Astrocyte (in vitro differentiated cells and primary cell): ENCODE measurements around the gene PEMT. TPM values are rescaled to one million over a fixed set of nuclear protein-coding genes. Genes with fewer than 3 reads are reported as not detected.

Experiments
- DNase-seq: peaks from one replicate; pipeline ENCODE4 v3.0.0-alpha.2; 2010; ENCODE audit warnings: low read depth
- FAIRE-seq: peaks from 2 replicates; lab custom pipeline; 2011; peaks lifted over from hg19 to GRCh38; lab: Jason Lieb, UNC
- H2AFZ ChIP-seq: 2 replicates; pipeline ENCODE4 v1.6.0; 2012; ENCODE audit warnings: low read depth, low read length, inconsistent platforms
- H3K27ac ChIP-seq: 2 replicates; pipeline ENCODE4 v1.5.1; 2011; ENCODE audit warnings: low read depth, low read length, inconsistent platforms
- H3K27me3 ChIP-seq: 2 replicates; pipeline ENCODE4 v1.6.0; 2011; ENCODE audit warnings: low read length, inconsistent platforms; ENCODE audit not compliant: insufficient read depth
- H3K36me3 ChIP-seq: 2 replicates; pipeline ENCODE4 v1.5.1; 2011; ENCODE audit warnings: low read length, inconsistent platforms; ENCODE audit not compliant: insufficient read depth
- H3K4me1 ChIP-seq: 2 replicates; pipeline ENCODE4 v1.5.1; 2011; ENCODE audit warnings: low read length, inconsistent platforms; ENCODE audit not compliant: insufficient read depth
- H3K4me2 ChIP-seq: 2 replicates; pipeline ENCODE4 v1.6.0; 2012; ENCODE audit warnings: low read length, inconsistent platforms
- H3K4me3 ChIP-seq: 2 replicates; pipeline ENCODE4 v1.5.1; 2011; ENCODE audit warnings: low read depth, mild to moderate bottlenecking, low read length, inconsistent platforms; ENCODE audit not compliant: insufficient read depth
- H3K79me2 ChIP-seq: 2 replicates; pipeline ENCODE4 v1.6.0; 2012; ENCODE audit warnings: mild to moderate bottlenecking, low read length, inconsistent platforms; ENCODE audit not compliant: insufficient read depth
- H3K9ac ChIP-seq: 2 replicates; pipeline ENCODE4 v1.6.0; 2012; ENCODE audit warnings: mild to moderate bottlenecking, low read length, inconsistent platforms
- H3K9me3 ChIP-seq: 2 replicates; pipeline ENCODE4 v1.5.1; 2012; ENCODE audit warnings: low read depth, mild to moderate bottlenecking, low read length, inconsistent platforms; ENCODE audit not compliant: insufficient read depth
- H4K20me1 ChIP-seq: 2 replicates; pipeline ENCODE4 v1.6.0; 2012; ENCODE audit warnings: low read length, inconsistent platforms; ENCODE audit not compliant: insufficient read depth
- H3K27ac Mint-ChIP-seq: one replicate; pipeline ENCODE4 v1.8.0; 2021; ENCODE audit warnings: mild to moderate bottlenecking, mixed read lengths; ENCODE audit not compliant: unreplicated experiment
- H3K27me3 Mint-ChIP-seq: one replicate; pipeline ENCODE4 v1.8.0; 2021; ENCODE audit warnings: low read depth, mixed read lengths; ENCODE audit not compliant: unreplicated experiment
- H3K36me3 Mint-ChIP-seq: one replicate; pipeline ENCODE4 v1.8.0; 2021; ENCODE audit warnings: low read depth, mixed read lengths; ENCODE audit not compliant: unreplicated experiment
- H3K4me1 Mint-ChIP-seq: one replicate; pipeline ENCODE4 v1.8.0; 2021; ENCODE audit warnings: low read depth, mixed read lengths; ENCODE audit not compliant: unreplicated experiment
- H3K4me3 Mint-ChIP-seq: one replicate; pipeline ENCODE4 v1.8.0; 2021; ENCODE audit warnings: mild to moderate bottlenecking, moderate library complexity, mixed read lengths; ENCODE audit not compliant: unreplicated experiment
- H3K9me3 Mint-ChIP-seq: one replicate; pipeline ENCODE4 v1.8.0; 2021; ENCODE audit warnings: mild to moderate bottlenecking, mixed read lengths; ENCODE audit not compliant: unreplicated experiment
- EZH2 ChIP-seq: IDR thresholded peaks from 2 replicates; pipeline ENCODE4 v1.6.1; 2012; ENCODE audit warnings: mild to moderate bottlenecking, low read length, inconsistent platforms; ENCODE audit not compliant: insufficient read depth
- total RNA-seq: library from RNA; stranded (reverse); gene quantifications from 2 replicates; pipeline ENCODE4 v1.2.1, GENCODE V29; 2021
- TF ChIP-seq, protein P1 (sequence below): IDR thresholded peaks from 2 replicates; pipeline ENCODE4 v1.5.1; 2011; ENCODE audit warnings: low read depth, mild to moderate bottlenecking, inconsistent platforms, low read length, moderate library complexity; ENCODE audit not compliant: insufficient read depth

Gene PEMT
- total RNA-seq, 1 donor from 2014 or later, result 19.5 TPM

DNA sequence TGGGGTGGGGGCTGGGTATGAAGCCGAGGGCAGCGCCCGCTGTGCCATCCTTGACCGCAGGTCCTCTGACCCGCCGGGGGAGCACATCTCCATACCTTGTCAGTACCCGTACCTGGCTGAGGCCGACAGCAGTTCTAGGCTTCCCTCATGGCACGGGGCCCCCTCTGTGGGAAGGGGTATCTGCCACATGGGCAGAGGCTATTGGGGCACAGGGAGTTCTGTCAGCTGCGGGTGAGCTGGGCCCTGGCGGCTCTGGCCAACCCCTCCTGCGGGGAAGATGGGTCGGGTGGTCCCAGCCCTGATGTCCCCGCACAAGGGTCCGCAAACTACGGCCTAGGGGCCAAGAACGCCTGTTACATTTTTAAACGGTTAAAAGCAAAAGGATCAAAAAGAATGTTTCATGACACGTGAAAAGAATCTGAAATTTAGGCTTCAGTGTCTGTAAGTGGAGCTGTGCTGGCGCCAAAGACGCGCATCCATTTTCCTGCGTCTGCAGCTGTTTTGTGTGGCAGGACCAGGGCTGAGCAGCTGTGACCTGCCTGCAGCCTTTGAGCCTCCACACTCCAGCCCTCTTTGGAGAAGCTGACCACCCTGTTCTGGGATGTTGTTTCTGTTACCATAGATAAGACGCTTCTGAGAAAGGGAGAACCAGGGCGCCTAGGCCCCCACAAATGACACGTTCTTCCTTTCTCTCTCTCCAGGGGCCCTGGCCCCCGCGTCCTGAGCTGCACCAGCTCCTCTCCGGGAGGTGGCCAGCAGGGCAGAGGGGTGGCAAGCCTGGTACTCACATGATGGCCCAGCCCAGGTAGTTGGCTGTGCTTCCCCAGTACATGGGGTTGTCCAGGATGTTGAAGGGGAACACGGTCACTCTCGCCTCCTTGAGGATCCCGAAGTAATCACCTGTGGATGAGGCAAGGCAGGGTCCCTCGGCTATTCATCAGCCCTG, 82.6 kb downstream of the PEMT start:
- H3K4me2 ChIP-seq, result no peak overlapping the region
- Mint-ChIP-seq H3K36me3 (peaks cover 2% of the 10 kb centered on the region), H3K4me1 (peaks cover 5% of the 10 kb centered on the region), H3K27ac (no peak overlapping the region), H3K4me3 (no peak overlapping the region), H3K27me3 (peaks cover 15% of the 10 kb centered on the region), H3K9me3 (no peaks in the 10 kb centered on the region)
- no peak overlapping the region for H3K27ac ChIP-seq
- H3K4me1 ChIP-seq, result peaks cover 10% of the 10 kb centered on the region
- peaks cover 45% of the 10 kb centered on the region for H4K20me1 ChIP-seq
- no peak for TF ChIP-seq EZH2
- TF ChIP-seq, protein P1, sequence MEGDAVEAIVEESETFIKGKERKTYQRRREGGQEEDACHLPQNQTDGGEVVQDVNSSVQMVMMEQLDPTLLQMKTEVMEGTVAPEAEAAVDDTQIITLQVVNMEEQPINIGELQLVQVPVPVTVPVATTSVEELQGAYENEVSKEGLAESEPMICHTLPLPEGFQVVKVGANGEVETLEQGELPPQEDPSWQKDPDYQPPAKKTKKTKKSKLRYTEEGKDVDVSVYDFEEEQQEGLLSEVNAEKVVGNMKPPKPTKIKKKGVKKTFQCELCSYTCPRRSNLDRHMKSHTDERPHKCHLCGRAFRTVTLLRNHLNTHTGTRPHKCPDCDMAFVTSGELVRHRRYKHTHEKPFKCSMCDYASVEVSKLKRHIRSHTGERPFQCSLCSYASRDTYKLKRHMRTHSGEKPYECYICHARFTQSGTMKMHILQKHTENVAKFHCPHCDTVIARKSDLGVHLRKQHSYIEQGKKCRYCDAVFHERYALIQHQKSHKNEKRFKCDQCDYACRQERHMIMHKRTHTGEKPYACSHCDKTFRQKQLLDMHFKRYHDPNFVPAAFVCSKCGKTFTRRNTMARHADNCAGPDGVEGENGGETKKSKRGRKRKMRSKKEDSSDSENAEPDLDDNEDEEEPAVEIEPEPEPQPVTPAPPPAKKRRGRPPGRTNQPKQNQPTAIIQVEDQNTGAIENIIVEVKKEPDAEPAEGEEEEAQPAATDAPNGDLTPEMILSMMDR, result no peak
- H3K79me2 ChIP-seq, result no peaks in the 10 kb centered on the region
- no peaks in the 10 kb centered on the region for H3K9me3 ChIP-seq
- H3K4me3 ChIP-seq, result no peak overlapping the region
- DNase-seq, result no peak
- no peak overlapping the region for H3K9ac ChIP-seq
- FAIRE-seq, result no peak
- H3K36me3 ChIP-seq, result no peaks in the 10 kb centered on the region
- no peak overlapping the region for H2AFZ ChIP-seq
- H3K27me3 ChIP-seq, result no peaks in the 10 kb centered on the region

- Histone ChIP-seq H3K79me2 (no peaks in the 10 kb centered on the region), H3K27ac (no peak overlapping the region), H3K4me1 (peaks cover 10% of the 10 kb centered on the region), H3K36me3 (no peaks in the 10 kb centered on the region), H3K27me3 (no peaks in the 10 kb centered on the region), H3K9ac (no peak overlapping the region), H3K4me2 (no peak overlapping the region), H3K9me3 (no peaks in the 10 kb centered on the region), H2AFZ (no peak overlapping the region), H4K20me1 (peaks cover 38% of the 10 kb centered on the region), H3K4me3 (no peak overlapping the region)
- no peak for TF ChIP-seq EZH2
- TF ChIP-seq, protein P1, result no peak
- no peak overlapping the region for H3K27ac Mint-ChIP-seq
- H3K9me3 Mint-ChIP-seq, result no peaks in the 10 kb centered on the region
- peaks cover 5% of the 10 kb centered on the region for H3K4me1 Mint-ChIP-seq
- DNase-seq, result no peak
- H3K36me3 Mint-ChIP-seq, result peaks cover 6% of the 10 kb centered on the region
- no peak for FAIRE-seq
- peaks cover 18% of the 10 kb centered on the region for H3K27me3 Mint-ChIP-seq
- no peak overlapping the region for H3K4me3 Mint-ChIP-seq
Observed at GRCh38 chr17:17508019-17508535, 83.4 kb downstream of the PEMT start.
